GM12878 (cell line): ENCODE data around the gene LIPG. TPM values are rescaled to one million over a fixed set of nuclear protein-coding genes. Genes with fewer than 3 reads are reported as not detected.

ENCODE experiments used
- ATAC-seq: fragments of 200-7000 bp; cut with Tn5 transposase; 3 replicates; pipeline ENCODE4 v1.9.1; 2020; ENCODE audit warnings: mild to moderate bottlenecking, moderate library complexity
- BruUV-seq: library from RNA; stranded (reverse); fragments of 400-500 nt; replicated peaks from 2 replicates; lab custom pipeline; 2021; lab: Mats Ljungman, UMichigan
- CTCF ChIA-PET: fragments of 300-600 bp; sonication (Branson Sonifier 250); formaldehyde crosslinking; extraction: SDS; loops from one replicate; lab custom pipeline; 2021; ENCODE audit warnings: inconsistent platforms; lab: Yijun Ruan, JAX
- POLR2A ChIA-PET: fragments of 350-600 bp; formaldehyde crosslinking; extraction: SDS; loops from one replicate; lab custom pipeline; 2021; ENCODE audit warnings: inconsistent platforms; lab: Charles Lee
- RAD21 ChIA-PET: fragments of 300-600 bp; sonication (Branson Sonifier 250); formaldehyde crosslinking; loops from one replicate; lab custom pipeline; 2023; ENCODE audit warnings: antibody characterized with exemption; ENCODE audit not compliant: unreplicated experiment; lab: Charles Lee
- SMC1A ChIA-PET: fragments of 300-600 bp; sonication (Branson Sonifier 250); formaldehyde crosslinking; loops from one replicate; lab custom pipeline; 2023; ENCODE audit not compliant: unreplicated experiment, uncharacterized antibody; lab: Charles Lee
- DNase-seq: peaks from one replicate; pipeline ENCODE4 v3.0.0-alpha.2; 2011; ENCODE audit warnings: low read depth, low spot score
- FAIRE-seq: peaks from 3 replicates; lab custom pipeline; 2011; peaks lifted over from hg19 to GRCh38; lab: Jason Lieb, UNC
- H2AFZ ChIP-seq: 2 replicates; pipeline ENCODE4 v1.6.0; 2011; ENCODE audit warnings: low read depth, low read length, control low read depth; ENCODE audit not compliant: control insufficient read depth
- H3K27ac ChIP-seq: 2 replicates; pipeline ENCODE4 v1.5.1; 2011; ENCODE audit warnings: control low read depth; ENCODE audit not compliant: control insufficient read depth, insufficient read depth
- H3K27me3 ChIP-seq, 2 experiments: replicated peaks in 1 of 2; 2 replicates each; pipeline versions ENCODE4 v1.6.0 to v1.6.1; 2011; ENCODE audit warnings: low read length in 1 of 2; ENCODE audit not compliant: control insufficient read depth in 2 of 2, insufficient read depth in 2 of 2
- H3K36me3 ChIP-seq, 2 experiments: 2 replicates each; pipeline ENCODE4 v1.5.1; 2011; ENCODE audit warnings: low read length in 1 of 2; ENCODE audit not compliant: control insufficient read depth in 2 of 2, insufficient read depth in 2 of 2
- H3K4me1 ChIP-seq: 2 replicates; pipeline ENCODE4 v1.6.1; 2011; ENCODE audit warnings: mild to moderate bottlenecking, low read length, moderate library complexity, mixed read lengths; ENCODE audit not compliant: control insufficient read depth, insufficient read depth
- H3K4me2 ChIP-seq: 2 replicates; pipeline ENCODE4 v1.6.0; 2011; ENCODE audit warnings: control low read depth; ENCODE audit not compliant: control insufficient read depth, insufficient read depth
- H3K4me3 ChIP-seq: fragments of 200-600 bp; sonication (generic); 2 replicates; pipeline ENCODE4 v1.5.1; 2016
- H3K79me2 ChIP-seq: 2 replicates; pipeline ENCODE4 v1.6.0; 2011; ENCODE audit warnings: low read length; ENCODE audit not compliant: control insufficient read depth, insufficient read depth
- H3K9ac ChIP-seq: 2 replicates; pipeline ENCODE4 v1.8.0; 2011; ENCODE audit warnings: low read length, control low read depth, mixed read lengths; ENCODE audit not compliant: control insufficient read depth, insufficient read depth
- H3K9me3 ChIP-seq: replicated peaks from 3 replicates; pipeline ENCODE4 v1.5.1; 2011; ENCODE audit warnings: mild to moderate bottlenecking, low read length; ENCODE audit not compliant: control insufficient read depth, insufficient read depth
- H4K20me1 ChIP-seq: 2 replicates; pipeline ENCODE4 v1.6.0; 2011; ENCODE audit not compliant: control insufficient read depth, insufficient read depth
- BCL3 ChIP-seq: IDR thresholded peaks from 2 replicates; pipeline ENCODE4 v1.6.1; 2011; ENCODE audit warnings: borderline replicate concordance, low read depth, mild to moderate bottlenecking, moderate library complexity, low read length; ENCODE audit not compliant: insufficient read depth, poor library complexity, severe bottlenecking
- BHLHE40 ChIP-seq, 2 experiments: fragments of 450-650 bp in 1 of 2; IDR thresholded peaks; 2 replicates each; pipeline ENCODE4 v1.6.1; 2011 to 2017; ENCODE audit warnings: low read depth in 2 of 2, borderline replicate concordance in 1 of 2, improper control_type of control experiment in 1 of 2, low read length in 1 of 2, mild to moderate bottlenecking in 1 of 2
- BRCA1 ChIP-seq: IDR thresholded peaks from 2 replicates; pipeline ENCODE4 v1.6.1; 2011; ENCODE audit warnings: low read depth, low read length, improper control_type of control experiment
- CHD2 ChIP-seq: IDR thresholded peaks from 2 replicates; pipeline ENCODE4 v1.6.1; 2011; ENCODE audit warnings: low read depth, low read length, improper control_type of control experiment, borderline replicate concordance
- ETV6 ChIP-seq, 2 experiments: fragments of 450-650 bp in 1 of 2; IDR thresholded peaks in 1 of 2; conservative IDR thresholded peaks in 1 of 2; 2 replicates each; pipeline ENCODE4 v1.6.1; 2014; ENCODE audit warnings: antibody characterized with exemption in 1 of 2, borderline replicate concordance in 1 of 2, low read depth in 1 of 2, mild to moderate bottlenecking in 1 of 2, moderate library complexity in 1 of 2
- EZH2 ChIP-seq: IDR thresholded peaks from 2 replicates; pipeline ENCODE4 v1.6.1; 2012; ENCODE audit warnings: low read depth, mild to moderate bottlenecking, control low read depth, inconsistent platforms, low read length, borderline replicate concordance; ENCODE audit not compliant: control insufficient read depth
- JUNB ChIP-seq: IDR thresholded peaks from 2 replicates; pipeline ENCODE4 v1.6.1; 2016; ENCODE audit warnings: antibody characterized with exemption, mild to moderate bottlenecking
- JUND ChIP-seq: IDR thresholded peaks from 2 replicates; pipeline ENCODE4 v1.6.1; 2012; ENCODE audit warnings: low read depth, mild to moderate bottlenecking, low read length, improper control_type of control experiment, moderate library complexity
- KLF5 ChIP-seq: fragments of 450-650 bp; IDR thresholded peaks from 2 replicates; pipeline ENCODE4 v1.6.1; 2014; ENCODE audit warnings: mild to moderate bottlenecking; ENCODE audit not compliant: partially characterized antibody
- PBX3 ChIP-seq: IDR thresholded peaks from 2 replicates; pipeline ENCODE4 v1.6.1; 2011; ENCODE audit warnings: mild to moderate bottlenecking, low read depth, low read length, moderate library complexity; ENCODE audit not compliant: insufficient replicate concordance
- RELB ChIP-seq: fragments of 450-650 bp; IDR thresholded peaks from 2 replicates; pipeline ENCODE4 v1.6.1; 2017; ENCODE audit warnings: low read depth, mild to moderate bottlenecking, moderate library complexity
- SPI1 ChIP-seq: IDR thresholded peaks from 2 replicates; pipeline ENCODE4 v1.6.1; 2011; ENCODE audit warnings: low read depth, mild to moderate bottlenecking, low read length, moderate library complexity, borderline replicate concordance; ENCODE audit not compliant: insufficient read depth
- STAT1 ChIP-seq: fragments of 450-650 bp; conservative IDR thresholded peaks from 2 replicates; pipeline ENCODE4 v1.6.1; 2014; ENCODE audit warnings: antibody characterized with exemption, mild to moderate bottlenecking
- TCF7 ChIP-seq: IDR thresholded peaks from 2 replicates; pipeline ENCODE4 v1.6.1; 2014; ENCODE audit warnings: antibody characterized with exemption, borderline replicate concordance
- ZNF217 ChIP-seq: fragments of 450-650 bp; IDR thresholded peaks from 2 replicates; pipeline ENCODE4 v1.6.1; 2017; ENCODE audit warnings: antibody characterized with exemption, mild to moderate bottlenecking
- ZNF592 ChIP-seq: fragments of 450-650 bp; IDR thresholded peaks from 2 replicates; pipeline ENCODE4 v1.6.1; 2017; ENCODE audit warnings: mild to moderate bottlenecking, moderate library complexity
- WGBS: methylation state at CpG from one replicate; pipeline ENCODE4 v1.1.6; 2016; ENCODE audit warnings: low lambda C conversion rate; ENCODE audit not compliant: insufficient replicate concordance, insufficient coverage; ENCODE audit errors: missing lambda C conversion rate; 5-methylcytosine and 5-hydroxymethylcytosine counted together
- in situ Hi-C: fragments of 300-500 bp; cut with MboI; formaldehyde crosslinking; loops from 9 replicates; pipeline ENCODE4 v1.14.3; 2018; ENCODE audit warnings: mixed read lengths
- intact Hi-C: fragments of 100-400 bp; cut with micrococcal nuclease; formaldehyde crosslinking; loops from one replicate; pipeline ENCODE4 v1.14.2; 2022; ENCODE audit not compliant: unreplicated experiment
- polyA plus RNA-seq, 11 experiments: library from polyadenylated mRNA; depleted of rRNA in 4 of 11; unstranded in 6 of 11; stranded (reverse) in 5 of 11; fragments of >200 nt; fragmentation: Nextera tagmentation in 4 of 11; fragmentation: Illumina TruSeq in 1 of 11; extraction: Ambion mirVana in 4 of 11; extraction: Trizol in 1 of 11; gene quantifications; 1 replicate in 1 of 11; 2 replicates in 10 of 11; pipeline versions ENCODE4 v1.2.1 to v1.2.3, GENCODE V29; 2011 to 2016; ENCODE audit warnings: inconsistent platforms in 2 of 11, missing spikeins in 2 of 11, low read depth in 1 of 11
- total RNA-seq, 4 experiments: library from RNA; depleted of rRNA in 3 of 4; stranded (reverse); fragments of >200 nt in 3 of 4; fragmentation: Illumina TruSeq in 1 of 4; extraction: Trizol in 1 of 4; gene quantifications; 2 replicates each; pipeline versions ENCODE4 v1.2.1 to v1.2.3, GENCODE V29; 2013 to 2021

LIPG gene
- total and polyA plus RNA-seq, 10 of the 15 experiments (the other 5 are each of a cell fraction or from before 2014, with no cell fraction given), result 0.04 to 0.55 (median 0.18) TPM; not detected in 1

GRCh38 chr18:49548229-49548636, 13.6 kb upstream of the LIPG start:
- WGBS, result 44% methylated on average over 1 of the region's 1 CpG
- ChIA-PET POLR2A (no interaction called here), CTCF (no interaction called here)
- TF ChIP-seq ZNF592 (no peak), TCF7 (no peak), BHLHE40 (IDR thresholded peaks at IDR 0.05; ENCODE audit: borderline replicate concordance in 1 of 2, low read depth in 2 of 2, low read length in 1 of 2) (no peak), SPI1 (no peak), STAT1 (no peak), ZNF217 (no peak), BRCA1 (no peak), JUNB (no peak), KLF5 (no peak), PBX3 (no peak), EZH2 (no peak), BCL3 (no peak), JUND (no peak), ETV6 (conservative IDR thresholded peaks at IDR 0.05 in 1 of 2, IDR thresholded peaks at IDR 0.05 in 1 of 2; ENCODE audit: borderline replicate concordance in 1 of 2, low read depth in 1 of 2) (no peak), CHD2 (no peak), RELB (no peak)

More at GRCh38 chr18:49548229-49548636, 13.6 kb upstream of the LIPG start:
- H3K9ac ChIP-seq, result no peak overlapping the region
- H3K9me3 ChIP-seq, result no peaks in the 10 kb centered on the region
- RAD21 ChIA-PET, result interaction anchor here (1.0 kb wide), 1 partner anchor 13 kb away, joined by 3 read pairs; no protein-coding TSS in a partner anchor
- SMC1A ChIA-PET, result no interaction called here
- DNase-seq (no peak), FAIRE-seq (no peak), ATAC-seq (no peak)
- intact Hi-C loops (no loop called here), in situ Hi-C loops (no loop called here)
- no peaks in the 10 kb centered on the region for H3K36me3 ChIP-seq
- BruUV-seq, result no TSS peak
- H3K4me2 ChIP-seq, result no peak overlapping the region
- H3K4me1 ChIP-seq, result no peaks in the 10 kb centered on the region
- no peak overlapping the region for H3K27ac ChIP-seq
- H3K4me3 ChIP-seq, result no peak overlapping the region
- no peak overlapping the region for H2AFZ ChIP-seq
- H3K79me2 ChIP-seq, result no peaks in the 10 kb centered on the region
- H4K20me1 ChIP-seq, result no peaks in the 10 kb centered on the region
- no peaks in the 10 kb centered on the region for H3K27me3 ChIP-seq
